GM12878 (cell line): ENCODE data around the gene IKBKG. TPM values are rescaled to one million over a fixed set of nuclear protein-coding genes. Genes with fewer than 3 reads are reported as not detected.

Source experiments
- ASH2L ChIP-seq: fragments of 300-600, 200-600 bp; sonication (generic); IDR thresholded peaks from 2 replicates; pipeline ENCODE4 v1.6.1; 2017; ENCODE audit warnings: low read depth, mild to moderate bottlenecking, borderline replicate concordance
- ATF7 ChIP-seq: fragments of 450-650 bp; IDR thresholded peaks from 2 replicates; pipeline ENCODE4 v1.6.1; 2016; ENCODE audit warnings: low read depth, mild to moderate bottlenecking
- BCL11A ChIP-seq: IDR thresholded peaks from 2 replicates; pipeline ENCODE4 v1.6.1; 2011; ENCODE audit warnings: low read depth, low read length
- BMI1 ChIP-seq: fragments of 450-650 bp; IDR thresholded peaks from 2 replicates; pipeline ENCODE4 v1.6.1; 2016; ENCODE audit warnings: mild to moderate bottlenecking, moderate library complexity, borderline replicate concordance
- CREM ChIP-seq: IDR thresholded peaks from 2 replicates; pipeline ENCODE4 v1.6.1; 2014; ENCODE audit warnings: antibody characterized with exemption, low read depth
- MYC ChIP-seq: IDR thresholded peaks from 2 replicates; pipeline ENCODE4 v1.6.1; 2011; ENCODE audit warnings: mild to moderate bottlenecking, low read length, moderate library complexity, inconsistent platforms; ENCODE audit not compliant: insufficient read depth, insufficient replicate concordance, insufficient read length, severe bottlenecking
- RFX5 ChIP-seq: IDR thresholded peaks from 2 replicates; pipeline ENCODE4 v1.6.1; 2011; ENCODE audit warnings: low read depth, low read length, improper control_type of control experiment
- SPI1 ChIP-seq: IDR thresholded peaks from 2 replicates; pipeline ENCODE4 v1.6.1; 2011; ENCODE audit warnings: low read depth, mild to moderate bottlenecking, low read length, moderate library complexity, borderline replicate concordance; ENCODE audit not compliant: insufficient read depth
- TBL1XR1 ChIP-seq: IDR thresholded peaks from 2 replicates; pipeline ENCODE4 v1.6.1; 2012; ENCODE audit warnings: low read depth, low read length, improper control_type of control experiment
- WRNIP1 ChIP-seq: IDR thresholded peaks from 2 replicates; pipeline ENCODE4 v1.6.1; 2011; ENCODE audit warnings: low read depth, low read length, improper control_type of control experiment, borderline replicate concordance
- ZNF24 ChIP-seq: fragments of 450-650 bp; IDR thresholded peaks from 2 replicates; pipeline ENCODE4 v1.6.1; 2017; ENCODE audit warnings: antibody characterized with exemption, mild to moderate bottlenecking
- ZZZ3 ChIP-seq: IDR thresholded peaks from 2 replicates; pipeline ENCODE4 v1.6.1; 2011; ENCODE audit warnings: low read depth; ENCODE audit not compliant: control insufficient read depth, insufficient read length
- polyA plus RNA-seq, 11 experiments: library from polyadenylated mRNA; depleted of rRNA in 4 of 11; unstranded in 6 of 11; stranded (reverse) in 5 of 11; fragments of >200 nt; fragmentation: Nextera tagmentation in 4 of 11; fragmentation: Illumina TruSeq in 1 of 11; extraction: Ambion mirVana in 4 of 11; extraction: Trizol in 1 of 11; gene quantifications; 1 replicate in 1 of 11; 2 replicates in 10 of 11; pipeline versions ENCODE4 v1.2.1 to v1.2.3, GENCODE V29; 2011 to 2016; ENCODE audit warnings: inconsistent platforms in 2 of 11, missing spikeins in 2 of 11, low read depth in 1 of 11
- total RNA-seq, 4 experiments: library from RNA; depleted of rRNA in 3 of 4; stranded (reverse); fragments of >200 nt in 3 of 4; fragmentation: Illumina TruSeq in 1 of 4; extraction: Trizol in 1 of 4; gene quantifications; 2 replicates each; pipeline versions ENCODE4 v1.2.1 to v1.2.3, GENCODE V29; 2013 to 2021
- TF ChIP-seq, protein P1 (sequence below): IDR thresholded peaks from 2 replicates; pipeline ENCODE4 v1.6.1; 2012; ENCODE audit warnings: mild to moderate bottlenecking, low read depth, low read length
- TF ChIP-seq, protein P2 (sequence below): IDR thresholded peaks from 2 replicates; pipeline ENCODE4 v1.6.1; 2012; ENCODE audit warnings: low read depth, low read length, improper control_type of control experiment
- TF ChIP-seq, protein P3 (sequence below): IDR thresholded peaks from 2 replicates; pipeline ENCODE4 v1.6.1; 2012; ENCODE audit warnings: improper control_type of control experiment, low read depth, low read length; ENCODE audit not compliant: insufficient replicate concordance
- TF ChIP-seq, protein P4 (sequence below): IDR thresholded peaks from 2 replicates; pipeline ENCODE4 v1.6.1; 2011; ENCODE audit warnings: low read depth, mild to moderate bottlenecking, low read length, moderate library complexity, borderline replicate concordance; ENCODE audit errors: extremely low read depth

IKBKG gene
- total and polyA plus RNA-seq, 10 of the 15 experiments (the other 5 are each of a cell fraction or from before 2014, with no cell fraction given) = 0.35 to 30.7 (median 16.7) TPM

DNA sequence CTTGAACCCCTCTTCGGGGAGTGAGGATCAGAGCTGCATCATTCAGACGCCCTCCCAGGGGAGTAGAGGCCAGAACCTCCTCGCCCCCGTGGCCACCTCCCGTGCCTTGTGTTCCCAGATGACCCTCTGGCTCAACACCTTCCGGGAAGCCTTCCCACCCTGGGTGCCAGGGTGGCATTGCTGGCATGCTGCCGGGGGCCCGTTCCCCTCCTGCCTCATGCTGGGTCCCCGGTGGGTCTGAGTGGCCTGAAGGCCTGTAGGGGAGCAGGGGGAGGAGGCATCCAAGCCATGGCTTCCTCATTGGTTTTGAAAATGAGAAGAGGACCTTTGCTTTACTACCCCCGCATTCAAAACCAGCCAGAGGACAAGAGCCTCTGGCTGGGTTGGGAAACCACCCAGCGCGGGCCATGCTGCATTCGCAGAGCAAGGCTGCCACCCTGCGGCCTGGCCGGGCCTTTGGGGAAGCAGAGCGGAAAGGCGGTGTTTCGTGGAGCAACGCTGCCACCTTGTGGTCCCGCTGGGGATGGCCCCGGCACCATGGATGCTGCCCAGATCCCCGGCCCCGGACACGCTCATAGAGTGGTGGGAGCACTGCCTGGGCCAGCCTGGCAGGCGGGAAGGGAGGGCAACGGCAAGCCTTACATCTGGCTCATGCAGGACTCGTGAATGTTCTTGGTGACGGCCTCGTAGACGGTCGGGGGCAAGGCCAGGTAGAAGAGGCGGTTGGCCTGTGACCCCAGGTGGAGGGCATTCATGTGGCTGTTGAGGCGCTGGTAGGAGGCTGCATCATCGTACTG, 12.7 kb upstream of the IKBKG start (continued):
- TF ChIP-seq, protein P1, sequence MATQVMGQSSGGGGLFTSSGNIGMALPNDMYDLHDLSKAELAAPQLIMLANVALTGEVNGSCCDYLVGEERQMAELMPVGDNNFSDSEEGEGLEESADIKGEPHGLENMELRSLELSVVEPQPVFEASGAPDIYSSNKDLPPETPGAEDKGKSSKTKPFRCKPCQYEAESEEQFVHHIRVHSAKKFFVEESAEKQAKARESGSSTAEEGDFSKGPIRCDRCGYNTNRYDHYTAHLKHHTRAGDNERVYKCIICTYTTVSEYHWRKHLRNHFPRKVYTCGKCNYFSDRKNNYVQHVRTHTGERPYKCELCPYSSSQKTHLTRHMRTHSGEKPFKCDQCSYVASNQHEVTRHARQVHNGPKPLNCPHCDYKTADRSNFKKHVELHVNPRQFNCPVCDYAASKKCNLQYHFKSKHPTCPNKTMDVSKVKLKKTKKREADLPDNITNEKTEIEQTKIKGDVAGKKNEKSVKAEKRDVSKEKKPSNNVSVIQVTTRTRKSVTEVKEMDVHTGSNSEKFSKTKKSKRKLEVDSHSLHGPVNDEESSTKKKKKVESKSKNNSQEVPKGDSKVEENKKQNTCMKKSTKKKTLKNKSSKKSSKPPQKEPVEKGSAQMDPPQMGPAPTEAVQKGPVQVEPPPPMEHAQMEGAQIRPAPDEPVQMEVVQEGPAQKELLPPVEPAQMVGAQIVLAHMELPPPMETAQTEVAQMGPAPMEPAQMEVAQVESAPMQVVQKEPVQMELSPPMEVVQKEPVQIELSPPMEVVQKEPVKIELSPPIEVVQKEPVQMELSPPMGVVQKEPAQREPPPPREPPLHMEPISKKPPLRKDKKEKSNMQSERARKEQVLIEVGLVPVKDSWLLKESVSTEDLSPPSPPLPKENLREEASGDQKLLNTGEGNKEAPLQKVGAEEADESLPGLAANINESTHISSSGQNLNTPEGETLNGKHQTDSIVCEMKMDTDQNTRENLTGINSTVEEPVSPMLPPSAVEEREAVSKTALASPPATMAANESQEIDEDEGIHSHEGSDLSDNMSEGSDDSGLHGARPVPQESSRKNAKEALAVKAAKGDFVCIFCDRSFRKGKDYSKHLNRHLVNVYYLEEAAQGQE = no peak
- TF ChIP-seq WRNIP1 = no peak
- TF ChIP-seq, protein P2, sequence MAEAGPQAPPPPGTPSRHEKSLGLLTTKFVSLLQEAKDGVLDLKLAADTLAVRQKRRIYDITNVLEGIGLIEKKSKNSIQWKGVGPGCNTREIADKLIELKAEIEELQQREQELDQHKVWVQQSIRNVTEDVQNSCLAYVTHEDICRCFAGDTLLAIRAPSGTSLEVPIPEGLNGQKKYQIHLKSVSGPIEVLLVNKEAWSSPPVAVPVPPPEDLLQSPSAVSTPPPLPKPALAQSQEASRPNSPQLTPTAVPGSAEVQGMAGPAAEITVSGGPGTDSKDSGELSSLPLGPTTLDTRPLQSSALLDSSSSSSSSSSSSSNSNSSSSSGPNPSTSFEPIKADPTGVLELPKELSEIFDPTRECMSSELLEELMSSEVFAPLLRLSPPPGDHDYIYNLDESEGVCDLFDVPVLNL = no peak
- 0 out of 2 replicates have a peak, but pooled peaks have one; percentile 32 for TF ChIP-seq TBL1XR1
- no peak for TF ChIP-seq CREM
- no peak for TF ChIP-seq BCL11A
- no peak for TF ChIP-seq ATF7
- no peak for TF ChIP-seq ZZZ3
- no peak for TF ChIP-seq BMI1
- TF ChIP-seq, protein P3, sequence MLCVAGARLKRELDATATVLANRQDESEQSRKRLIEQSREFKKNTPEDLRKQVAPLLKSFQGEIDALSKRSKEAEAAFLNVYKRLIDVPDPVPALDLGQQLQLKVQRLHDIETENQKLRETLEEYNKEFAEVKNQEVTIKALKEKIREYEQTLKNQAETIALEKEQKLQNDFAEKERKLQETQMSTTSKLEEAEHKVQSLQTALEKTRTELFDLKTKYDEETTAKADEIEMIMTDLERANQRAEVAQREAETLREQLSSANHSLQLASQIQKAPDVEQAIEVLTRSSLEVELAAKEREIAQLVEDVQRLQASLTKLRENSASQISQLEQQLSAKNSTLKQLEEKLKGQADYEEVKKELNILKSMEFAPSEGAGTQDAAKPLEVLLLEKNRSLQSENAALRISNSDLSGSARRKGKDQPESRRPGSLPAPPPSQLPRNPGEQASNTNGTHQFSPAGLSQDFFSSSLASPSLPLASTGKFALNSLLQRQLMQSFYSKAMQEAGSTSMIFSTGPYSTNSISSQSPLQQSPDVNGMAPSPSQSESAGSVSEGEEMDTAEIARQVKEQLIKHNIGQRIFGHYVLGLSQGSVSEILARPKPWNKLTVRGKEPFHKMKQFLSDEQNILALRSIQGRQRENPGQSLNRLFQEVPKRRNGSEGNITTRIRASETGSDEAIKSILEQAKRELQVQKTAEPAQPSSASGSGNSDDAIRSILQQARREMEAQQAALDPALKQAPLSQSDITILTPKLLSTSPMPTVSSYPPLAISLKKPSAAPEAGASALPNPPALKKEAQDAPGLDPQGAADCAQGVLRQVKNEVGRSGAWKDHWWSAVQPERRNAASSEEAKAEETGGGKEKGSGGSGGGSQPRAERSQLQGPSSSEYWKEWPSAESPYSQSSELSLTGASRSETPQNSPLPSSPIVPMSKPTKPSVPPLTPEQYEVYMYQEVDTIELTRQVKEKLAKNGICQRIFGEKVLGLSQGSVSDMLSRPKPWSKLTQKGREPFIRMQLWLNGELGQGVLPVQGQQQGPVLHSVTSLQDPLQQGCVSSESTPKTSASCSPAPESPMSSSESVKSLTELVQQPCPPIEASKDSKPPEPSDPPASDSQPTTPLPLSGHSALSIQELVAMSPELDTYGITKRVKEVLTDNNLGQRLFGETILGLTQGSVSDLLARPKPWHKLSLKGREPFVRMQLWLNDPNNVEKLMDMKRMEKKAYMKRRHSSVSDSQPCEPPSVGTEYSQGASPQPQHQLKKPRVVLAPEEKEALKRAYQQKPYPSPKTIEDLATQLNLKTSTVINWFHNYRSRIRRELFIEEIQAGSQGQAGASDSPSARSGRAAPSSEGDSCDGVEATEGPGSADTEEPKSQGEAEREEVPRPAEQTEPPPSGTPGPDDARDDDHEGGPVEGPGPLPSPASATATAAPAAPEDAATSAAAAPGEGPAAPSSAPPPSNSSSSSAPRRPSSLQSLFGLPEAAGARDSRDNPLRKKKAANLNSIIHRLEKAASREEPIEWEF = no peak
- TF ChIP-seq, protein P4, sequence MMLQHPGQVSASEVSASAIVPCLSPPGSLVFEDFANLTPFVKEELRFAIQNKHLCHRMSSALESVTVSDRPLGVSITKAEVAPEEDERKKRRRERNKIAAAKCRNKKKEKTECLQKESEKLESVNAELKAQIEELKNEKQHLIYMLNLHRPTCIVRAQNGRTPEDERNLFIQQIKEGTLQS = 0 out of 2 replicates have a peak, but pooled peaks have one; percentile 22
- no peak for TF ChIP-seq ASH2L
- no peak for TF ChIP-seq ZNF24
- TF ChIP-seq RFX5 = 0 out of 2 replicates have a peak, but pooled peaks have one; percentile 27
- TF ChIP-seq MYC = no peak
- TF ChIP-seq SPI1 = peak; percentile 29; the same call in 1 of the 2 replicates
